ENCODE data around the gene EP400.

The EP400 gene

DNA sequence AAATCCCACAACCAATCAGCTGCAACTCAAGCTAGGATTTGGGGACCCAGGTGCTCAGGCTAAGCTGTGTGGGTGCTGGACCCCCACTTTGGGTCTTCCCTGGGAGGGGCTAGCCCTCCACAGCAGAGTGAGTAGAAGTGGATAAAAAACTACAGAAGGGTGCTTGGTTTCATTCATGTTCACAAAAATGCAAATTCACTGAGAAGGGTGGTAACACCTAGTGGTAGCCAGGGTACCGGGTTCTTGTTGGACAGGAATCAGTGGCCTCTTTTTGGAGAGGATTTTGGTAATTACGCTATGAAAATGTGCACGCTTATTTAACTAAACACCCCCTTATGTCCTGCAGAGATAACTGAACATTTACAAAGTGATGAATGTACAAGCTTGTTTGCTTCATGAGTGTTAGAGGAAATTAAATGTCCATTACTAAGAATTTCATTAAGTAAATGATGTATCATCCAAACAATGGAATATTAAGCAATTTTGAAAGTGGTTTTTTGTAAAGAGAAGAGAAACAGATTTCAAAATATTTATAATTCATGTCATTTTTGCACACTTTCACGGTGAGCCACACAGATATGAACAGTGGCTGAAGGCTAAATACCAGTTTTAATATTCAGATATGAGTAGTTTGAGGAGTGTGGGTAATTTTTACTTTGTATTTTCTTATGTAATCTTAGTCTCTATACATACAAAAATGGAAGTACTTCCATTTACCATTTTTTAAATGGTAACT, 116.0 kb downstream of the EP400 start:
- H3K4me3 ChIP-seq (replicated peaks in 1 of 2; ENCODE audit: low read depth in 2 of 2, low read length in 2 of 2): no peak overlapping the region
- TF ChIP-seq, protein P1, sequence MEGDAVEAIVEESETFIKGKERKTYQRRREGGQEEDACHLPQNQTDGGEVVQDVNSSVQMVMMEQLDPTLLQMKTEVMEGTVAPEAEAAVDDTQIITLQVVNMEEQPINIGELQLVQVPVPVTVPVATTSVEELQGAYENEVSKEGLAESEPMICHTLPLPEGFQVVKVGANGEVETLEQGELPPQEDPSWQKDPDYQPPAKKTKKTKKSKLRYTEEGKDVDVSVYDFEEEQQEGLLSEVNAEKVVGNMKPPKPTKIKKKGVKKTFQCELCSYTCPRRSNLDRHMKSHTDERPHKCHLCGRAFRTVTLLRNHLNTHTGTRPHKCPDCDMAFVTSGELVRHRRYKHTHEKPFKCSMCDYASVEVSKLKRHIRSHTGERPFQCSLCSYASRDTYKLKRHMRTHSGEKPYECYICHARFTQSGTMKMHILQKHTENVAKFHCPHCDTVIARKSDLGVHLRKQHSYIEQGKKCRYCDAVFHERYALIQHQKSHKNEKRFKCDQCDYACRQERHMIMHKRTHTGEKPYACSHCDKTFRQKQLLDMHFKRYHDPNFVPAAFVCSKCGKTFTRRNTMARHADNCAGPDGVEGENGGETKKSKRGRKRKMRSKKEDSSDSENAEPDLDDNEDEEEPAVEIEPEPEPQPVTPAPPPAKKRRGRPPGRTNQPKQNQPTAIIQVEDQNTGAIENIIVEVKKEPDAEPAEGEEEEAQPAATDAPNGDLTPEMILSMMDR (IDR thresholded peaks at IDR 0.05; ENCODE audit: low read depth, low read length): no peak
- DNase-seq (ENCODE audit: low read depth in 2 of 2): no peak

DNA sequence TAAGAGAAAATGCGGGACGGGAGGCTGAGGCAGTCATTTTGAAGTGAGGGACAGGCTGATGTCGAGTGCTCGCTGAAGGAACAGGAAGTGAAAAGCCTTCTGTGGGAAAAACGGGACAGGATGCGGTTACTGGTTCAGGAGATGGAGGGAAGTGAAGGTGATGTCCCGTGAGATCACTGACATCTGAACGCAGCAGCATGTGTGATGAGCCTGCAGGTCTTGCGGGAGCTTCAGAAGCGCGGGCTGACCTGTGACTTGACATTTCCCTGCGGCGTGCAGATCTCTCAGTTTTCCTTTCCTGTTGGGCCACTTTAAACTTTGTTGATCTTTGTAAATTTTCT, 116.6 kb downstream of the EP400 start:
- DNase-seq (ENCODE audit: low read depth in 2 of 2): no peak
- H3K4me3 ChIP-seq (replicated peaks in 1 of 2; ENCODE audit: low read depth in 2 of 2, low read length in 2 of 2): no peak overlapping the region
- TF ChIP-seq, protein P1 (IDR thresholded peaks at IDR 0.05; ENCODE audit: low read depth, low read length): no peak

DNA sequence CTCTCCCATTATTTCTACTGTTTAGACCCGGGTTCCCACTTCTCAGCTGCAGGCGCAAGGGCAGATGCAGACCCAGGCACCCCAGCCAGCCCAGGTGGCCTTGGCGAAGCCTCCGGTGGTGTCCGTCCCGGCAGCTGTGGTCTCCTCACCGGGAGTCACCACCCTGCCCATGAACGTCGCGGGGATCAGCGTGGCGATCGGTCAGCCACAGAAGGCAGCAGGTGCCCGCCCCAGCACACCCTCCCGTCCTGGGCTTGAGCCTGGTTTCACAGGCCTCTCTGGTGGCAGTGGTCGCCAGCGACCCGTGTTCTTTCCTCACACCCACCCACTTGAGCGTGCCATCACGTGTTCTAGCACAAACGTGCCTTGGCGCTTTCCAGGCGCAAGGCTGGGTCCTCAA, 117.0 kb downstream of the EP400 start:
- DNase-seq (ENCODE audit: low read depth in 2 of 2): no peak
- H3K4me3 ChIP-seq (replicated peaks in 1 of 2; ENCODE audit: low read depth in 2 of 2, low read length in 2 of 2): no peak overlapping the region
- TF ChIP-seq, protein P1 (IDR thresholded peaks at IDR 0.05; ENCODE audit: low read depth, low read length): no peak

DNA sequence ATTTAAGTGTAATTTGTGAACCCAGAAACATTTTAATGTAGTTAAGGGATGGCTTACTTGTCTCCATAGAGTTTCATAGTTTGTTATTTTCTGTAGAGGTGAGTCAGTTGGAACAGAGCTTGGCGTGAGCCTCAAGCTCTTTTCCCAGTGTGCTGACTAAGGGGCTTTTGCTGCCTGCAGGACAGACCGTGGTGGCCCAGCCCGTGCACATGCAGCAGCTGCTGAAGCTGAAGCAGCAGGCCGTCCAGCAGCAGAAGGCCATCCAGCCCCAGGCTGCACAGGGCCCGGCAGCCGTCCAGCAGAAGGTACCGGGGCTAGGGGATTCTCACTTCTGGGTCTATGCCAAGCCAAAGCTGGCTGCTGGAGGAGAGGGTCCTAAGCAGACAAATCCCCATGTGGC, 117.4 kb downstream of the EP400 start:
- no peak for DNase-seq (ENCODE audit: low read depth in 2 of 2)
- no peak overlapping the region for H3K4me3 ChIP-seq (replicated peaks in 1 of 2; ENCODE audit: low read depth in 2 of 2, low read length in 2 of 2)
- TF ChIP-seq, protein P1 (IDR thresholded peaks at IDR 0.05; ENCODE audit: low read depth, low read length): no peak

DNA sequence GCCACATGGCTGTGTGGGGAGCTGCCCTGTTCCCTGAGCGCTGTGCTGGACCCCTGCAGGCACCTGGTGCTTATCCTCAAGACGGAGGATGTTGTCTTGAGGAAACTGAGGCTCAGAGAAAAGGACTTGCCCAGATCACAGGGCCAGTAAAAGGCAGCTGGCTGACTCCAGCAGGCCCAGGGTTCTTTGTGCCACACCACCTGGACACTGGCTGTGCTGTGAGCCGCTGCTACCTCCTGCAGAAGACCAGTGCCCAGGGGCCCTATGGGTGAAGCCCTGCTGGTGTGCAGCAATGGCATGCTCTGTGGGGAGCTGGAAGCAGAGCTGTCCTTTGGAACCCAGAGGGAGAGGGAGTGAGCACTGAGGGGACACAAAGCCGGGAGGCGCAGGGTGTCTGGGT, 118.5 kb downstream of the EP400 start:
- no peak overlapping the region for H3K4me3 ChIP-seq (replicated peaks in 1 of 2; ENCODE audit: low read depth in 2 of 2, low read length in 2 of 2)
- no peak for DNase-seq (ENCODE audit: low read depth in 2 of 2)
- TF ChIP-seq, protein P1 (IDR thresholded peaks at IDR 0.05; ENCODE audit: low read depth, low read length): no peak

DNA sequence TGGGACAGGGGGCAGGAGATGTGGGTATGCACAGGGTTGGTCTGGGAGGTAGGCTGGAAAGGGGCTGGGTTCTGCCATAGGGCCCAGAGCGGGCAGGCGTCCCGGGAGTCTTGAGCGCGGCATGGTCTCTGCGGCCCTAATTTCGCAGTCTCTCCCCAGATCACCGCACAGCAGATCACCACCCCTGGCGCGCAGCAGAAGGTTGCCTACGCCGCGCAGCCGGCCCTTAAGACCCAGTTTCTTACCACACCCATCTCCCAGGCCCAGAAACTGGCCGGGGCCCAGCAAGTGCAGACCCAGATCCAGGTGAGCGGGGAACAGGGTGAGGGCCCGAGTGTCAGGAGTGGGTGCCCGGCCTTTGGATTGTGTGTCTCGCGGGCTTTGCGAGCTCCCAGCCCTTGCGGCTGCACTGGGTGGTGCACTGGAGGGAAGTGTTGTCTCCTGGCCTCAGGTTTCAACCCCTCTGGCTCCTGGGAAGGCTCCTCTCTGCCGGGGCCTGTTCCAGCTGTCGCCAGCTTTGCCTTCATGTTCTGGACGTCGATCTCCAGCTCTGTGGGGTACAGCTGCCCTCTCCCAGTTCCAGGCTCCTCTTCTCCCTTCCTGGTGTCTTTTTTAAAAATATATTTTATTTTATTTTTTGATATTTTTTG, 119.7 kb downstream of the EP400 start:
- no peak overlapping the region for H3K4me3 ChIP-seq (replicated peaks in 1 of 2; ENCODE audit: low read depth in 2 of 2, low read length in 2 of 2)
- TF ChIP-seq, protein P1 (IDR thresholded peaks at IDR 0.05; ENCODE audit: low read depth, low read length): no peak
- DNase-seq (ENCODE audit: low read depth in 2 of 2): no peak
